ENCODE data around the gene SMIM17. TPM values are rescaled to one million over a fixed set of nuclear protein-coding genes. Genes with fewer than 3 reads are reported as not detected.

SMIM17 gene
- total RNA-seq, 1 donor from 2014 or later: not detected

DNA sequence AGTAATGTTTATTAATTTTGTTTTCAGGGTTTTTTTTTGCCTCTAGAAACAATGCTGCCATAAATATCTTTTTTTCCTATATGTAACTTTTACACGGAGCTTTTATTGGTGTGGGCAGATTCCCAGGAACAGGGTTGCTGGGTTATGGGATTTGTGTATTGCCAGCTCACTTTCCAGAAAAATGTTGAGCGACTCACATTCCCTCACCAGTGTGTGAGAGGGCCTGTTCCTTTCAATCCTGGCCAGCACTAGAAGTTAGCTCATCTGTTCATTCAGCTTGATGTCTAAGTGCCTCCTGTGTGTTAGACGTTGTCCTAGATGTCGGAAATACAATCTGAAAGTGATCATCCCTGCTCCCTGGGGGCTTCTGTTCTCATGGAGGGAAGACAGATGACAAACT lies 45.3 kb upstream of the SMIM17 start:
- Histone ChIP-seq H3K4me1 (peaks cover 24% of the 10 kb centered on the region), H3K4me3 (no peak overlapping the region), H3K9me3 (replicated peaks) (peaks cover 35% of the 10 kb centered on the region), H3K27me3 (ENCODE audit: low read depth) (no peaks in the 10 kb centered on the region), H3K36me3 (peaks cover 41% of the 10 kb centered on the region), H3K27ac (replicated peaks) (no peak overlapping the region)
- DNase-seq: no peak
- TF ChIP-seq, protein P1, sequence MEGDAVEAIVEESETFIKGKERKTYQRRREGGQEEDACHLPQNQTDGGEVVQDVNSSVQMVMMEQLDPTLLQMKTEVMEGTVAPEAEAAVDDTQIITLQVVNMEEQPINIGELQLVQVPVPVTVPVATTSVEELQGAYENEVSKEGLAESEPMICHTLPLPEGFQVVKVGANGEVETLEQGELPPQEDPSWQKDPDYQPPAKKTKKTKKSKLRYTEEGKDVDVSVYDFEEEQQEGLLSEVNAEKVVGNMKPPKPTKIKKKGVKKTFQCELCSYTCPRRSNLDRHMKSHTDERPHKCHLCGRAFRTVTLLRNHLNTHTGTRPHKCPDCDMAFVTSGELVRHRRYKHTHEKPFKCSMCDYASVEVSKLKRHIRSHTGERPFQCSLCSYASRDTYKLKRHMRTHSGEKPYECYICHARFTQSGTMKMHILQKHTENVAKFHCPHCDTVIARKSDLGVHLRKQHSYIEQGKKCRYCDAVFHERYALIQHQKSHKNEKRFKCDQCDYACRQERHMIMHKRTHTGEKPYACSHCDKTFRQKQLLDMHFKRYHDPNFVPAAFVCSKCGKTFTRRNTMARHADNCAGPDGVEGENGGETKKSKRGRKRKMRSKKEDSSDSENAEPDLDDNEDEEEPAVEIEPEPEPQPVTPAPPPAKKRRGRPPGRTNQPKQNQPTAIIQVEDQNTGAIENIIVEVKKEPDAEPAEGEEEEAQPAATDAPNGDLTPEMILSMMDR (IDR thresholded peaks at IDR 0.05; ENCODE audit: borderline replicate concordance): no peak
- intact Hi-C loops (cut with micrococcal nuclease): no loop called here

DNA sequence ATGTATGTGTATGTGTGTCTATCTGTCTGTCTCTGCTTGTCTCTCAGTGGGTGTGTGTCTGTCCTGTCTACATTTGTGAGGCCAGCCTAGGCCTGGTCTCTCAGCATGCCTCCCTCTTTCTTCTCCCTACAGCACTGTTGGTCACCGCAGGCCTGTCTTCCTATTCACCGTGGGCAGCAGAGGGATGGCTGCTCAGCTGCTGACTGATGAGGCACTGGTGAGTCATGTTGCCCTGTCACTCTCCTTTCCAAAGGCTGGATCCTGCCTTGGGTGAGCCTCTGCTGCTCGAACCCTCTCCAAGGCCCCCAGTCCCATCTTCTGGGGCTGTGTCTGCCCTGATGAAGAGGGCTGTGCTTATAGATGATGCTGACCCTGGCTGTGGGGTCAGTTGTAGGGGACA lies 41.6 kb upstream of the SMIM17 start:
- TF ChIP-seq, protein P1 (IDR thresholded peaks at IDR 0.05; ENCODE audit: borderline replicate concordance): no peak
- no peak for DNase-seq
- H3K27me3 ChIP-seq (ENCODE audit: low read depth): no peaks in the 10 kb centered on the region
- H3K9me3 ChIP-seq (replicated peaks): peaks cover 71% of the 10 kb centered on the region
- H3K4me1 ChIP-seq: peaks cover 14% of the 10 kb centered on the region
- no peak overlapping the region for H3K27ac ChIP-seq (replicated peaks)
- H3K36me3 ChIP-seq: peaks cover 78% of the 10 kb centered on the region
- H3K4me3 ChIP-seq: no peak overlapping the region
- intact Hi-C loops (cut with micrococcal nuclease): no loop called here

DNA sequence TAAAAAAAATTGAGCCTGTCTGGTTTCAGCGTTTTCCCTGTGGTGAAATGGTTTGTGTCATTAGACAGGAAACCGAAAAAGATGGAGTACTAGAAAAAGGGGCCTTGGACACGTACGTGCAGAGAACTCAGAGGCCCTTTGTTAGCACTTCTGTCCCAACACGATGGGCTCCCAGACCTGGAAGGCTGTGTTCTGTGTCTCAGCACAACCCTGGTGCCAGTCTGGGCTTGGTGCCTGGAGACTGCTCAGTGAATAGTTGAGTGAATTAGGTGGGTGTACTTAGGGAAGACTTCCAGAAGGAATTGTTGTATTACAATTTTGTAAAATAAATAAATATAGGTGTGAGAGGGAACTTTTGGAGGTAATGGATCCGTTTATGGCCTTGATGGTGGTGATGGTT lies 39.1 kb upstream of the SMIM17 start:
- H3K27ac ChIP-seq (replicated peaks): no peak overlapping the region
- intact Hi-C loops (cut with micrococcal nuclease): no loop called here
- H3K9me3 ChIP-seq (replicated peaks): peaks cover 87% of the 10 kb centered on the region
- H3K36me3 ChIP-seq: peaks cover 62% of the 10 kb centered on the region
- H3K27me3 ChIP-seq (ENCODE audit: low read depth): no peaks in the 10 kb centered on the region
- peaks cover 9% of the 10 kb centered on the region for H3K4me1 ChIP-seq
- no peak overlapping the region for H3K4me3 ChIP-seq
- TF ChIP-seq, protein P1 (IDR thresholded peaks at IDR 0.05; ENCODE audit: borderline replicate concordance): no peak
- DNase-seq: no peak

DNA sequence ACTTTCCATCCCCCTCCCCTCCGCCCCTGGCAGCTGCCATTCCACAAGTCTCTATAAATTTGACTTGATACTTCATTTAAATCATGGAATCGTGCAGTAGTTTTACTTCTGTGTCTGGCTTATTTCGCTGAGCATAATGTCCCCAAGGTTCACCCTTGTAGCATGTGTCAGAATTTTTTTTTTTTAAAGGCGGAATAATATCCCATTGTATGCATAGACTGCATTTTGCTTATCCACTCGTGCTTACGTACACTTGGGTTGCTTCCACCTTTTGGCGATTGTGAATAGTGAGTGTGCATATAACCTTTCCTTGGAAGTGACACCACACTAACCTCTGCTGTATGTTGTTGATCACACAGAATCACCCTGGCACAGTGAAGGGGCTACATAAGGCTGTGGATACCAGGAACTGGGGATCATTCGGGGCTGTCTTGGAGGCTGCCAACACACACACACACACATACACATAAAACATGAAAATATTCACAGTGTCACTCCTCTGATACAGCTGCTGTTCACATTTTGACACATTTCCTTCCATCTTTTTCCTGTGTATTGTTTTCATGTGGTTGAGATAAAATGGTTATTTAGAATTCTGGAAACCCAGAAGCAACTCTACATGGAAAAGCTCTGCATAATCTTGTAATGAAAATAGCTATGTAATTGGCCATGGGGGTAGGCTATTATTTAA lies 34.5 kb upstream of the SMIM17 start:
- Histone ChIP-seq H3K9me3 (replicated peaks) (peaks cover 92% of the 10 kb centered on the region), H3K36me3 (peaks cover 67% of the 10 kb centered on the region)
- intact Hi-C loops (cut with micrococcal nuclease): no loop called here

DNA sequence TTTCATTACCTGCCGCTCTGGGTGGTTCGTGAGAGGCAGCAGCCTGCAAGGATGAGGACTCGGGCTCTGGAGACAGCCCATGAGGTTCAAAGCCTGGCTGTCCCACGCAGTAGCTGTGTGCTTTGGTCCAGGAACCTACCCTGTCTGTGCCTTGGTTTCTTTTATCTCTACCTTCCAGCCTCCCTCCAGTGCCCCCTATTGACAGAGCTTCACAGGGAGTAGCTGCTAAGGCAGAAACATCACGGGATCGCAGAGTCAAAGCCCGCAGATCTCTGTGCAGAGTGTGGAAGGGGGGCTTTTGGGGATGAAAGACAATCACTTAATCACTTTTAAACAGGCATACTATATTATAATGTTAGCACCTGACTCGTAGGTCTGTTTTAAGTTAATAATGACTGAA lies 31.7 kb upstream of the SMIM17 start:
- no peak for DNase-seq
- Histone ChIP-seq H3K36me3 (peaks cover 59% of the 10 kb centered on the region), H3K27me3 (ENCODE audit: low read depth) (no peaks in the 10 kb centered on the region), H3K27ac (replicated peaks) (no peak overlapping the region), H3K4me3 (no peak overlapping the region), H3K9me3 (replicated peaks) (peaks cover 91% of the 10 kb centered on the region), H3K4me1 (peaks cover 7% of the 10 kb centered on the region)
- intact Hi-C loops (cut with micrococcal nuclease): no loop called here
- TF ChIP-seq, protein P1 (IDR thresholded peaks at IDR 0.05; ENCODE audit: borderline replicate concordance): no peak

More for the DNA sequence above, 34.5 kb upstream of the SMIM17 start:
- DNase-seq: no peak
- Histone ChIP-seq H3K4me3 (no peak overlapping the region), H3K27ac (replicated peaks) (no peak overlapping the region), H3K27me3 (ENCODE audit: low read depth) (no peaks in the 10 kb centered on the region), H3K4me1 (peaks cover 13% of the 10 kb centered on the region)
- TF ChIP-seq, protein P1 (IDR thresholded peaks at IDR 0.05; ENCODE audit: borderline replicate concordance): no peak
